Mesodermal cell (in vitro differentiated cells): ENCODE results near the gene ACTN4.
A peak's percentile ranks its signal among the peaks of the same experiment; 100 is the strongest.
"Not testable (repeated sequence)": the region's sequence is repeated elsewhere in the genome, so short reads cannot be mapped to it uniquely, and the experiment has no call there.

Experiments
- H3K27ac ChIP-seq: 2 replicates; pipeline ENCODE4 v1.7.0; 2013; ENCODE audit warnings: mild to moderate bottlenecking, low read depth, low read length, moderate library complexity; ENCODE audit not compliant: severe bottlenecking
- H3K36me3 ChIP-seq: 2 replicates; pipeline ENCODE4 v1.7.1; 2013; ENCODE audit warnings: mild to moderate bottlenecking, low read length, moderate library complexity; ENCODE audit not compliant: control insufficient read depth, insufficient read depth
- H3K4me1 ChIP-seq: one replicate; pipeline ENCODE4 v1.7.1; 2013; ENCODE audit warnings: mild to moderate bottlenecking, low read length; ENCODE audit not compliant: insufficient read depth, control insufficient read depth, poor library complexity, severe bottlenecking
- H3K4me3 ChIP-seq: 2 replicates; pipeline ENCODE4 v1.7.0; 2013; ENCODE audit warnings: low read length, control low read depth, mild to moderate bottlenecking; ENCODE audit not compliant: insufficient read depth, poor library complexity, severe bottlenecking; ENCODE audit errors: extremely low read depth
- H3K9me3 ChIP-seq: 2 replicates; pipeline ENCODE4 v1.7.1; 2013; ENCODE audit warnings: mild to moderate bottlenecking, low read length, moderate library complexity; ENCODE audit not compliant: control insufficient read depth
- WGBS, 2 experiments: methylation state at CpG; one replicate each; pipeline ENCODE4 v1.1.5; 2013; ENCODE audit warnings: missing lambda C conversion rate in 2 of 2; ENCODE audit not compliant: insufficient coverage in 2 of 2; 5-methylcytosine and 5-hydroxymethylcytosine counted together

Gene ACTN4

DNA sequence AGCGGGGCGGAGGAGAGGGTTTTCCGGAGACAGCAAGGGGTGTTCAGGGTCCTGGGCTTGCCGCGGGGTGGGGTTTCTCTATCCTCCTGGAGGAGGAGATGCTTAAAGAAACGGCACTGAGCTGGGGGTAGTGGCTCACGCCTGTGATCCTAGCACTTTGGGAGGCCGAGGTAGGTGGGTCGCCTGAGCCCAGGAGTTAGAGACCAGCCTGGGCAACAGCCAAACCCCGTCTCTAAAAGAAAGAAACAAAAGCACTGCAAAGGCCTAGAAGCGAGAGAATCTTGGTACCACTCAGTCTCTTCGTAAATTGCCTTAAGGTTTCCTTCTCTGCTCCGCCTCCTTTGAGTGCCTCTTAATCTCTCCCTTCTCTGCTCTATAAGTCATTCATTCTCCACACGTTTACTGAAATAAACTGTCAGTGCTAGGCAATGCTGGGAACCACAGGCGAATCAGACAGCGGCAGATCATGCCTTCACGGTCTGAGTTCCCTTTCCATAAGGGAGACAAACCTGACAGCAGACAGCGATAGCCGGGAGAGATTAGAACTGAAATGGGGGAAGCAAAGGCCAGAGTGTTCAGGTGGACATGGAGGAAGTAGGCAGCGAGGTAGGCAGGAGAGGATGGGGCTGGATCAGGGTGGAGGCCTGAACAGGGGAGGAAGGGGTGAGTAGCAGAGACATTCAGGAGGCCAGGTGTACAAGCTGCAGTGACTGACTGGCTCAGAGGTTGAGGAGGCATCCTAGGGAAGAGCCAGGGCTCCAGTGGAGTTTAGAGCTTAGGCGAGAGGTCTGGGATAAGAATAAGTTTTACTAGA is 27.9 kb upstream of the ACTN4 start:
- 22 to 23% methylated on average over 20 of the region's 21 CpGs for WGBS, 2 experiments
- Histone ChIP-seq H3K9me3 (no peaks in the 10 kb centered on the region), H3K36me3 (peaks cover 39% of the 10 kb centered on the region), H3K27ac (peak overlapping the region; percentile 63), H3K4me3 (peak overlapping the region; percentile 96), H3K4me1 (peaks cover 7% of the 10 kb centered on the region)

GRCh38 chr19:38624822-38625221 is 22.6 kb upstream of the ACTN4 start:
- 94 to 100% methylated on average over 2 of the region's 3 CpGs for WGBS, 2 experiments
- Histone ChIP-seq H3K36me3 (peaks cover 89% of the 10 kb centered on the region), H3K9me3 (no peaks in the 10 kb centered on the region), H3K4me1 (no peaks in the 10 kb centered on the region), H3K27ac (no peak overlapping the region), H3K4me3 (no peak overlapping the region)

GRCh38 chr19:38626401-38626800 is 21.0 kb upstream of the ACTN4 start:
- Histone ChIP-seq H3K4me1 (peaks cover 3% of the 10 kb centered on the region), H3K9me3 (no peaks in the 10 kb centered on the region), H3K27ac (no peak overlapping the region), H3K4me3 (no peak overlapping the region), H3K36me3 (peaks cover 87% of the 10 kb centered on the region)
- WGBS, 2 experiments, result 95 to 97% methylated on average over 2 to 4 of the region's 4 CpGs

DNA sequence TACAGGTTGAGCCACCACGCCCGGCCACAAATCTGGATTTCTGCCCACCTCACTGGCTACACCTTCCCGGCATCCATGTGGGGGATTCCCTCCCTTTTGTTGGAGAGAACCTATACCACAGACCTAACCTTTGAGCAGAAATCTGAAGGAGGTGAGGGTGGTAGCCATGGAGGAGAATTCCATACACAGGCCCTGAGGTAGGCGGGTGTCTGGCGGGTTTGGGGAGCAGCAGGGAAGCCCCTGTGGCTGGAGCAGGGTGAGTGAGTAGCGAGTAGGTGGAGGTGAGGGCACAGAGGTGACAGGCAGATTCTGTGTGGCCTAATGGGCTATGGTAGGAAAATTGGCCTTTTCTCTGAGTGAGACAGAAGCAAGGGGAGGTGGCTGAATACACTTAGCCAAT is 17.9 kb upstream of the ACTN4 start:
- Histone ChIP-seq H3K9me3 (no peaks in the 10 kb centered on the region), H3K4me3 (no peak overlapping the region), H3K27ac (no peak overlapping the region), H3K36me3 (peaks cover 77% of the 10 kb centered on the region), H3K4me1 (peaks cover 3% of the 10 kb centered on the region)
- WGBS, 2 experiments, result 95 to 100% methylated on average over 5 to 6 of the region's 6 CpGs

DNA sequence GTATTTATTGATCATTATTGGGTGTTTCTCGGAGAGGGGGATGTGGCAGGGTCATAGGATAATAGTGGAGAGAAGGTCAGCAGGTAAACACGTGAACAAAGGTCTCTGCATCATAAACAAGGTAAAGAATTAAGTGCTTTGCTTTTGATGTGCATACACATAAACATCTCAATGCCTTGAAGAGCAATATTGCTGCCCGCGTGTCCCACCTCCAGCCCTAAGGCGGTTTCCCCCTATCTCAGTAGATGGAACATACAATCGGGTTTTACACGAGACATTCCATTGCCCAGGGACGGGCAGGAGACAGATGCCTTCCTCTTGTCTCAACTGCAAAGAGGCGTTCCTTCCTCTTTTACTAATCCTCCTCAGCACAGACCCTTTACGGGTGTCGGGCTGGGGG is 16.1 kb upstream of the ACTN4 start:
- not testable (repeated sequence) for H3K4me3 ChIP-seq, H3K4me1 ChIP-seq, H3K9me3 ChIP-seq, H3K27ac ChIP-seq
- peaks cover 76% of the 10 kb centered on the region for H3K36me3 ChIP-seq
- WGBS, 2 experiments, result 73 to 91% methylated on average over 4 to 5 of the region's 11 CpGs

DNA sequence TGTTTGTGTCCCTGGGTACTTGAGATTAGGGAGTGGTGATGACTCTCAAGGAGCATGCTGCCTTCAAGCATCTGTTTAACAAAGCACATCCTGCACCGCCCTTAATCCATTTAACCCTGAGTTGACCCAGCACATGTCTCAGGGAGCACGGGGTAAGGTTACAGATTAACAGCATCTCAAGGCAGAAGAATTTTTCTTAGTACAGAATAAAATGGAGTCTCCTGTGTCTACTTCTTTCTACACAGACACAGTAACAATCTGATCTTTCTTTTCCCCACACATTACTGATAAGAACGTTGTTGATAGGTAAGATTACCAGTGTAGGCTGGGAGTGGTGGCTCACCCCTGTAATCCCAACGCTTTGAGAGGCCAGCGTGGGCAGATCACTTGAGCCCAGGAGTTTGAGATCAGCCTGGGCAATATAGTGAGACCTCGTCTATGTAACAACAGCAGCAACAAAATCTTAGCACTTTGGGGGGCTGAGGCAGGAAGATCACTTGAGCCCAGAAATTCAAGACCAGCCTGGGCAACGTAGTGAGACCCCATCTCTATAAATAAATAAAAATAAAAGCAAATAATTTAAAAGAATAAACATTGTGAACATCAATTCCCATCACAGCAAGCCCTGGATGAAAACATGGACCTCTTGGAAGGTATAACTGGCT is 15.5 kb upstream of the ACTN4 start:
- H3K36me3 ChIP-seq, result peaks cover 70% of the 10 kb centered on the region
- 81% methylated on average over 4 of the region's 7 CpGs; no CpG with 5 or more reads in 1 of the 2 experiments for WGBS, 2 experiments
- H3K27ac ChIP-seq, result not testable (repeated sequence)

GRCh38 chr19:38632476-38633213 is 14.8 kb upstream of the ACTN4 start:
- Histone ChIP-seq H3K4me1 (peaks cover 3% of the 10 kb centered on the region), H3K36me3 (peaks cover 67% of the 10 kb centered on the region), H3K4me3 (no peak overlapping the region), H3K27ac (no peak overlapping the region), H3K9me3 (no peaks in the 10 kb centered on the region)
- 94 to 97% methylated on average over 15 of the region's 16 CpGs for WGBS, 2 experiments

More for the DNA sequence above, 15.5 kb upstream of the ACTN4 start:
- H3K9me3 ChIP-seq, H3K4me1 ChIP-seq, H3K4me3 ChIP-seq: not testable (repeated sequence)

- 76 to 78% methylated on average over 17 of the region's 17 CpGs for WGBS, 2 experiments
- Histone ChIP-seq H3K36me3 (peaks cover 53% of the 10 kb centered on the region), H3K27ac (no peak overlapping the region)
These were observed 12.5 kb upstream of the ACTN4 start for GRCh38 chr19:38634757-38635482.

DNA sequence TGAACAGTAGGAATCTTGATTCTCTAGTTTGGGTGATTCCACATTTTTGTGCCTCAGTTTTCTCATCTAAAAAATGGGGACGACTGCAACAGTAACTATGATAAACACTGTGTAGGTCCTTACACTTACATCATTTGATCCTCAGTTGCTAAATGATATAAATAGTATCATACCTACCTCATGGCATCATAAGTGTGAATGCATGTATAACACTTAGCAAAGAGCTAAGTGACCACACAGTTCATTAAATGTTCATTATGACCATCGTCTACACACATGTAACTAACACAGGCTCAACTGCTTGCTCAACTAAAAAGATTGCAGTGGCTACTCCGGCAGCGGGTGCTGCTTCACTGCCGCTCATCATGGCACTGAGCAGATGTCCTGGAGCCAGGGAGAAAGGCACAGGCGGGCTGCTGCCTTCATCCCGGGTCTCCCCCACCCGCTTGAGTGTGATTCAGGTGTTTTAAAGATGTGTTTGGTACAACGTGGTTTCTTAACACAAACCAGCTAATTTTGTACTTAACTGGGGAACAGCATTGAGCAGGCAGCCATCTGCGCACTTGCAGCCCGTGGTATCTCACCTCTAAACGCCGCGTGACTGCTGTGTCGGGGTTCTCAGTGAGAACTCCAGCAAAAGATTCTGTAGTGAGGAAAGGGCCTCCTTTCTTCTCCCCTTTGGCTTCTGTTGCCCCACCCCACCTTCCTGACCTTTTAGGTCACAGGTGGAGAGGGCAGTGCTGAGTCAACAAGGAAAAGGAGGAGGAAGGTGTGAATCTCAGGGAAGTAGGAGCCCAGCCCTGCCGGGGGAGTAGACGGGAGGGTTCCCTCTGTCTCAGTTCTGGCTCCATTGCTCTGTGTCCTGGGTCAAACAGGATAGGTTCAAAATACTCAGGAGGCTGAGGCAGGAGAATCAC is 11.7 kb upstream of the ACTN4 start:
- peaks cover 49% of the 10 kb centered on the region for H3K36me3 ChIP-seq
- peaks cover under 1% of the 10 kb centered on the region for H3K4me1 ChIP-seq
- no peak overlapping the region for H3K27ac ChIP-seq
- H3K9me3 ChIP-seq, result no peaks in the 10 kb centered on the region
- WGBS, 2 experiments, result 94 to 96% methylated on average over 14 of the region's 17 CpGs
- no peak overlapping the region for H3K4me3 ChIP-seq

More at GRCh38 chr19:38634757-38635482, 12.5 kb upstream of the ACTN4 start:
- Histone ChIP-seq H3K9me3 (no peaks in the 10 kb centered on the region), H3K4me1 (peaks cover 3% of the 10 kb centered on the region), H3K4me3 (no peak overlapping the region)
